CD4-positive, alpha-beta T cell treated with Interleukin-4 for 4 hours (primary cell): ENCODE data around the gene MBNL2.

Experiments used
- DNase-seq: peaks from one replicate; pipeline ENCODE4 v3.0.0-alpha.2; 2020

Gene MBNL2

GRCh38 chr13:97255515-97256021, 33.4 kb downstream of the MBNL2 start:
- no peak for DNase-seq

- DNase-seq, result no peak
These were observed 34.2 kb downstream of the MBNL2 start for GRCh38 chr13:97256343-97256783.

DNA sequence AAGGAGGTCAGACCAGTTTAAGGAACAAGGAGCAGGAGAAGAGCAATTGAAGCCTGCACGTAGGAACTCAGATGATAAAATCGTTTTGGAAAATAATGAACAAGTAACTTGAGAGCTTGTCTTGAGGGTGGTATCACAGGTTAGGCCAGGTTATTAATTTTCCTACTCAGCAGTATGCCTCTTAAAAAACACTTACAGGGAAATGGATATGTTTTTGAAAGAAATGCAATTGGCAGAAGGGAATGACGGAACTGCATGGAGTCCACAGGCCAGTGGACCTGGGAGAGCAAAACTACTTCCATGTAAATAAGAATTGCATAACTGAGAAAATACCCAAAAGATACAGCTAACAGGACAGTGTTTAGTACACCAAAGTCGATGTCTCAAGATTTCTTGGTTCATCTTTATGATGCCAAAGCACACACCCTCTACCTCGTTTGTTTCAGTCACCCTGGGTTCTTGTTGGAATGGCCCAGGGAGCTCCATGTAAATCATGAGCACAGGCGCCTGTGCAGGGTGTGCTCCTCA, 35.2 kb downstream of the MBNL2 start:
- DNase-seq, result no peak

DNA sequence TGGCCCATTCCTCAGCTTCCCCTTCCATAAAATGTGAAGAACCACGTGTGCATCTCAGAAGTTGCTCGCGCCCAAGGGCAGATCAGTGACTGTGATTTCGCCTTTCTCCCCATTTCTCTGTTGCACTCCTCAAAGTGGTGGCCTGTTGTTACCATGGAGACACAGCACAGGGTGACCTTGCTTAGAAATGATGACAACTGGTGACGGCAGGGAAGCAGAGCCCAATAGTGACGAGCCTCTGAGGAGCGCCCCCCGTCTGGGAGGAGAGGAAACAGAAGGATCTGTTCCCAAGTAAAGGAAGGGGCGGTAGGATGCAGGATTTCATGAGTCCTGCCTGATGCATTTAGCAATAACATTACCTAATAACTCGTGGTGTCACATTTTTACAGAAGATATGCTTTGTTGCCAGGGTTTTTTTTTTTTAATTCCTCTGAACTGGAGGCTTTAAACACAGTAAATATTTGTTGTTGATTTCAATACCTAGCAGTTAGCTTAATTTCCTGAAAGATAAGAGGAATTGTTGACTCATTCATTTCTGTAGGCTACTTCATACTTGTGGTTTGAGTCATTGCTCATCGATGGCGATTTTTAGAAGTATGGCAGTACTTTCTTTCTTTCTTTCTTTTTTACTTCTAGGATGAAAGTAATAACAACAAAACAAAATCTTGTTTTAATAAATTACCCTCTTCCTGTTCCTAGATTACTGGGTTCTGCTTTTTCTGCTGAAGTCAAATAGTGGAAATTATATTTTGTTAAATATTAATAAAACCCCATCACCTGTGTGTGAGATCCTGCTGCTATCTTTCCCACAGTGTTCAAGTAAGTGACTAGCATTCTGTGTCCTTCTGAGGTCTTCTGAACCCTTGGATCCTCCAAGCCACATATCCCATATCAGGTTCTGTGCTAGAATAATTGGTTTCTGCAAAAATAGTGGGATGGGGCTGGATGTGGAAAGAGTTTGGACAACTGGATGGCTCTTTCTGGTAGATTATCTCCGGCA, 36.0 kb downstream of the MBNL2 start:
- peak; percentile 76 for DNase-seq

GRCh38 chr13:97258801-97259200, 36.7 kb downstream of the MBNL2 start:
- DNase-seq, result no peak

DNA sequence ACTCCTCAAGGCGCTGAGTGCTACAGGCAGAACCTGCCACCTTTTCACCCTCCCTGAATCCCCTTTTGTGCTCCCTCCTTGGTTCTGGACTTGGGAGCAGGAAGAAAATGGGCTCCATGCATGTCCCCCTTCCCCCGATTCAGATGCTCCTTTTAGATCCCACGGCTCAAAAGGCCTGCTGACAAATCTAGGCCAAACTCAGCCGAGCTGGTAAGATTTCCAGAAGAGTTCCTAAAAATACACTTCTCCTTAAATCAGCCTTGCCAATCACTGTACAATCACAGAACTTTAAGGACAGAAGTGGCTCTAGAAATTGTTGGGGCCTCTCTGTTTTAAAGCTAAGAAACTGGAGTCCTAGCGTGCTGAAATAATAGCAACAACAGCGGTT, 37.3 kb downstream of the MBNL2 start:
- DNase-seq, result no peak

DNA sequence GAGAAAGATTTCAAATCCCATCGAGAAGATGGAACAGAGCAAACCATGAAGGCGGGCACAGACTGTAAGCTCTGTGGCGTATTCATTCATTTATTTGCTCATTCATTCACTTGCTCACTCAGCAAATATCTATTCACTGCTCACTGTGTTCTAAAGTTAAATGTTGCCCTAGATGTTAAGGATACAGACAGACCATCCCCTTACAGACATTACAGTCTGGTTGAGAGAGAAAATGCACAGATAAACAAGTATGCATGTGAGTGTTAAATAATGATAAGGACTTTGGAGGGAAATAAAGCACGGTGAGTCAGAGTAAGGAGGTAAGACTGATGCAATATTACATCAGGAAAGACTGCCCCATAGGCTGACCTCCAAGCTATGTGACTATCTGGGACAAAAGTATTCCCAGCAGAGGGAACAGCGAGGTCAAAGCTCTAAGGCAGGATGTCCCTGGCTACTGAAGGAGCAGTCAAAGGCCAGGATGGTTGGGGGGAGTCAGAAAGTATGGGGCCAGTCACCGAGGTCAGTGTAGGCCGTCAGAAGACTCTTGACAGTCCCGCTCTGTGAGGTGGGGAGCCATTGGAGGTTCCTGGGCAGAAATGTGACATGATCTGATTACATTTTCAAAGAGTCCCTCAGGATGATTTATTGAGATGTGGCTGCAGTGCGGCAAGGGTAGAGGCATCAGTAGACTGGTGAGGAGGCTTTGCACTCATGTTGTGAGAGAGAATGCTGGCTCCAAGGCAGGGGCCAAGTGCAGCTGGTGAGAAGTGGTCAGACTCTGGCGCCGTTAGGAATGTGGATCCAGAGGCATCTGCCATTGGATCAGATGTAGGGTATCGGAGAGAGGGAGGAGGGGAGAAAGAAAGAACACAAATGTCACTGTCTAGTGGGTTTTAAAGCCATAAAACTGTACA, 37.9 kb downstream of the MBNL2 start:
- DNase-seq, result no peak

- peak; percentile 43 for DNase-seq
These were observed 39.3 kb downstream of the MBNL2 start for GRCh38 chr13:97261254-97262005.

DNA sequence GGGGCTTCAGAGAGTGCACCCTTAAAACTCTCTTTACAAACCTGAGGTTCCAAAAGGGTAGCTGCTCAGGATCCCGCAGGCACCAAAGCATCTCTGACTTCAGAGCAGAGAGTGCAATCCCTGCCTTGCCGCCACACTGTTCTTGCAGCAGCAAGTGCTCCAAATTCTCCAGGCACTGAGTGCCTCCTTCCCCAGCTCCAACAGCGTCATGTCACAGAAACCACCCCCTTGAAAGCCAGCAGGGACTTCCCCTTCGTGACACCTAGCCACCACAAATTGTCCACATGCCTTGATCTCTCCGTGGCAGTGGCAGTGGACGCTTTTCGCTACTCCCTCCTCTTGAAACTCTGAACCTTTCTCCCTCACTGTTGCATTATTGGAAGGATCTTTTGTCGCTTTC, 39.9 kb downstream of the MBNL2 start:
- peak; percentile 20 for DNase-seq

GRCh38 chr13:97263160-97263559, 41.0 kb downstream of the MBNL2 start:
- DNase-seq, result no peak

- no peak for DNase-seq
These were observed 42.5 kb downstream of the MBNL2 start for GRCh38 chr13:97264663-97265062.

DNA sequence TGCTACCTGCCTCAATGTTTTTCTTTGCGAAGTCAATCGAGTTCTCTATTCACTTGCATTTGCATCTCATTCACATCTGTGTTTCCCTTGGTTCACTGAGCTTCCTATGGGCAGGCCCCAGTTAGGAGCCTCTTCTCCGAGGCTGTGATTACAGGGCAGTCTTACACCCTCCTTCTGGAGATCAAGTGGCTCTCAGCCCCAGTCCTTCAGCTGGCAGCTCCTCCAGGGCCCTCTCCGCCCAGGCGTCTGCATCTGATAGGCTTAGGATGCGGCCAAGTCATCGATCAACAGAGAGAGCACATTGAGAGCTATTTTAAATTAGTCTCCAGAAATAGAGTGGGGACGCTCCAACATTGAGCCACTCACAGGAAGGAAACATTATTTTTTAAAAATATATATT, 44.2 kb downstream of the MBNL2 start:
- no peak for DNase-seq

DNA sequence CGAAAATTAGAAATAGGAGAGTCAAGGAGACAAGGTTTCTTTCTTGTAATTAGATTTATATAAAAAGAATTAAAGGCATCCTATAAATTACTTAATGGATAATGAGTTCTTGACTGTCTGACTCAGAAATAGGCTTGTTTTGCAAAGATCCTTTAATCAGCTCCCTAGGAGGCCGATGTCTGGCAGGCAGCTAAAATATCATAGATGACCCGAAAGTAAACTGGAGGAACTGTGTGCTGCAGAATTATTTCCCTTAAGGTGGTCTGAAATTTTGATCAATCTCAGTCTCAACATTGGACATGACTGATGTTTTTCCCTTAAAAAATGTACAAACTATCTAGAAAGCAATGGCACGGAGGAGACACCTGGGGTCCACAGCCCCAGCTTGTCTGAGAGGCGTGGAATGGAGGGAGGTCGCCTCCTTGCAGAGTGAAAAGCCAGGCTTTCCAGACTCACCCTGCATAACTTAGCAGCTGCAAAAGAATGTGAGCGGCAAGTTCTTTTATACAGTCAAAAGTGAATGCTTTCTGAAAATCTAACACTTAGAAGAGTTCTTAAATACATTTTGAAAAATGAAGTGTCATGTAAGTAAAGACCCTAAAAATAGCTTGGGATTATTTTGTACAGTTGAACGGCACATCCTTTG, 44.8 kb downstream of the MBNL2 start:
- DNase-seq, result no peak

GRCh38 chr13:97267418-97268059, 45.4 kb downstream of the MBNL2 start:
- no peak for DNase-seq

DNA sequence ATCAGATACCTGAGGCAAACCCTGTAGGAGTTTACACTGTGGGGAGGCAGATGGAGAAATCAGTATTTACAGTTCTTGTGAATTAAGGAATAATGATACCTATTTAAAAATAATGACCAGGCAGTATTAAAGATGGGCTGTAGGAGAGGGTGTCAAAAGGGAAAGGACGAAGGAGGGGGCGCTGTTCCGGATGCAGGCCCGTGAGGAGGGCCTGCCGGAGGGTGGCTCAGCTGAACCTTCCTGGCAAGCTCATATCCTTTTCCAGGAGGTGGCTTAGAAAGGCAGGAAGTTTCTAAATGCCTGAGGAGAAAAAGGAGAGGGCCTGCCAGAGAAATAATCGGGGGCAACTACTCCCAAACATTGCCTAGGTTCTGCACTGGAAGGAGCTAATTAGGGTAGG, 46.6 kb downstream of the MBNL2 start:
- no peak for DNase-seq

DNA sequence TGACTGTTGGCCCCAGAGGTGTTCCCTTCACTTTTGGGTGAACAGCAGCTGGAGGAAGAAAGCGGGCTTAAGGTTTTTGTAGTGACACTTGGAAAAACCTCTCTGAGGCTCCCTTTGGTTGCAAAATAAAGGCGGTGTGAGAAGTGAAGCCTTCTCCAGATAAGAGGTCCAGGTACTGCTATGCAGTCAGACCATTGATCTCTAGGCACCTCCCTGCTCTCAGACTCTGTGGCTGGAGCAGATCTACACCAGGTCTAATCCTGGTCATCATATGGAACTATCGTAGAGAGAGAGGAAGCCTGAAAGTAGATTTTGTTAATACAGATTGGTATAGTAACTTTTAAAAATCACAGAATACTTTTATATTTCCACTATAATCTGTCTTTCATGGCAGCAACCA, 47.5 kb downstream of the MBNL2 start:
- DNase-seq, result no peak

- DNase-seq, result no peak
These were observed 50.4 kb downstream of the MBNL2 start for GRCh38 chr13:97272526-97272925.

DNA sequence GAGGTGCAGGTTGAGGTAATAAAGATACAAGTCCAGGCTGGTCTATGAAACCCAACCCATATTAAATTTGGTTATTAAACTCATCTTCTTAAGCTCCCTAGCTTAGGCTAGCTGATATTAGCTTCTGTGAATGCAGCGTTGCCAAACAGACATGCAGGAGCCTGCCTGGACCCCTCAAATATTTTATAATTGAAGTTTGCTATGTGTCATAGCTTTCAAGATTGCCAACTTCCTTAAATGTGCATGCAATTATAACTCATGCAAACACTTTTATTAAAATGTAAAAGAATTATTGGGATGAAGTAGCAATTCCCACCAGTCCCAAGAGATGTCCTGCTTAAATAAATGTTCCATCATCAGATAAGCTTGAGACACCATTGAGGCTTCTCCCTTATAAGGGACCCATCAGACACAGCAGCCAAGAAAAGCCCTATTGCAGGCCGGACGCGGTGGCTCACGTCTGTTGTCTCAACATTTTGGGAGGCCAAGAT, 51.3 kb downstream of the MBNL2 start:
- DNase-seq, result no peak

DNA sequence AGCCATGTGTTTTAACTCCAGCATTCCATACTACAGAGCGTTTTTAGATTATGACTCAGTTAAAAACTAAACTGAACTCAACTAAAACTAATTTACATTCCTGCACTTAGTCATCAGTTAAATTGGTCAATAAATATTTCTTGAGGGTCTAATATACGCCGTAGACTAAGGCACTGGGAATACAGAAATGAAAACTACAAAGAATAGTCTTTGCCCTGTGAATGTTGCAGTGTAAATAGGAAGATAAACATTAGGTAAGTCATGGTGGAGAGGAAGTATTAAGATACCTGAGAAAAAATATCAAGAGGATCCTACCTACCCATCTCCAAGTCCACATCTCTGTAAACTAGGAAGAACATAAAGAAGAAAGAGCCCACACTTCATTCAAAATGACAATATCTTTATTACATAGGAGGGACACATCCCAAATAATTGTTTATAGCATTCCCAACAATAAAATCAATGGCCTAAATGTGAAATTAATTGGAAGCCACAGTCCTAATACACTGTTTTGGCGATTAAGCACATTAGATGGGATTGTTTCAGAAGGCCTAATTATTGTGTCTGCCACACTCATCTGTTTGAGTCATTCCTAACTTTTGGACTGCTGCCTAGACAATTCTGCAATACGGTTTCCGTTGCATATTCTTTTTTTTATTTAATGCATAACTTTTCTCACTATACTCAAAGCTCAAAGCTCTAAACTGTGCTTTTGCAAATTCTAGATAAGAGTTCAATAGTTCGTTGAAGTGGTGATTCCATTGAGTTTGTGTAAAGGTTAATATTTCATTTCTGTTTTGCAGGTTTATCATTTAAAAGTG, 52.9 kb downstream of the MBNL2 start:
- DNase-seq, result no peak
